ENCODE data around the gene SLC24A3. TPM values are rescaled to one million over a fixed set of nuclear protein-coding genes. Genes with fewer than 3 reads are reported as not detected.

SLC24A3 gene
- total RNA-seq, 1 donor from 2014 or later, result 13.1 TPM

GRCh38 chr20:19768325-19768842 lies 555.9 kb downstream of the SLC24A3 start:
- Histone ChIP-seq H3K4me3 (no peak overlapping the region), H3K36me3 (no peaks in the 10 kb centered on the region), H3K27me3 (no peaks in the 10 kb centered on the region), H3K9me3 (no peaks in the 10 kb centered on the region), H3K4me1 (no peaks in the 10 kb centered on the region), H3K27ac (no peak overlapping the region)
- no peak for ATAC-seq
- no peak for DNase-seq
- TF ChIP-seq, protein P1, sequence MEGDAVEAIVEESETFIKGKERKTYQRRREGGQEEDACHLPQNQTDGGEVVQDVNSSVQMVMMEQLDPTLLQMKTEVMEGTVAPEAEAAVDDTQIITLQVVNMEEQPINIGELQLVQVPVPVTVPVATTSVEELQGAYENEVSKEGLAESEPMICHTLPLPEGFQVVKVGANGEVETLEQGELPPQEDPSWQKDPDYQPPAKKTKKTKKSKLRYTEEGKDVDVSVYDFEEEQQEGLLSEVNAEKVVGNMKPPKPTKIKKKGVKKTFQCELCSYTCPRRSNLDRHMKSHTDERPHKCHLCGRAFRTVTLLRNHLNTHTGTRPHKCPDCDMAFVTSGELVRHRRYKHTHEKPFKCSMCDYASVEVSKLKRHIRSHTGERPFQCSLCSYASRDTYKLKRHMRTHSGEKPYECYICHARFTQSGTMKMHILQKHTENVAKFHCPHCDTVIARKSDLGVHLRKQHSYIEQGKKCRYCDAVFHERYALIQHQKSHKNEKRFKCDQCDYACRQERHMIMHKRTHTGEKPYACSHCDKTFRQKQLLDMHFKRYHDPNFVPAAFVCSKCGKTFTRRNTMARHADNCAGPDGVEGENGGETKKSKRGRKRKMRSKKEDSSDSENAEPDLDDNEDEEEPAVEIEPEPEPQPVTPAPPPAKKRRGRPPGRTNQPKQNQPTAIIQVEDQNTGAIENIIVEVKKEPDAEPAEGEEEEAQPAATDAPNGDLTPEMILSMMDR (IDR thresholded peaks at IDR 0.05), result no peak
- intact Hi-C loops (cut with DNase I), result no loop called here

GRCh38 chr20:19769507-19769906 lies 557.1 kb downstream of the SLC24A3 start:
- no peaks in the 10 kb centered on the region for H3K27me3 ChIP-seq
- H3K36me3 ChIP-seq, result no peaks in the 10 kb centered on the region
- H3K9me3 ChIP-seq, result no peaks in the 10 kb centered on the region
- H3K27ac ChIP-seq, result no peak overlapping the region
- intact Hi-C loops (cut with DNase I), result no loop called here
- TF ChIP-seq, protein P1 (IDR thresholded peaks at IDR 0.05), result no peak
- no peak overlapping the region for H3K4me3 ChIP-seq
- ATAC-seq (no peak), DNase-seq (no peak)
- no peaks in the 10 kb centered on the region for H3K4me1 ChIP-seq

DNA sequence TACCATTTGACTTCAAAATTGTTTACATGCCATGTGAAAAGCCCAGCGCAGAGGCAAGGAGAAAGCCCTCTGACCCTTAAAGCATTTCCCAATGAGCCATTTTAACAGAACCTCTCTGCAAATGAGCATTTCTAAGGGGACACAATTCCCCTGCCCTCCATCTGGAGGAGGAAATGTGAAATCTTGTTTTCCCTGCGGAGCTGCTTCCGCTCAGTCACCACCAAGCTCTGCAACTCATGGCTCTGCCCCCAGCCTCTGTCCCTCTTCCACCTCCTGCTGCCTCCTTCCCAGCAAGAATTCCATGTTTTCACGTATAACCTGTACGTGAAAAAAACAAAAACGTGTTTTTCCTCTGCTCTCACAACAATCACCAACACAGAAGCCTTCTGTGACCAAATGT lies 557.9 kb downstream of the SLC24A3 start:
- no peaks in the 10 kb centered on the region for H3K36me3 ChIP-seq
- H3K27me3 ChIP-seq, result no peaks in the 10 kb centered on the region
- H3K9me3 ChIP-seq, result no peaks in the 10 kb centered on the region
- no peak overlapping the region for H3K27ac ChIP-seq
- intact Hi-C loops (cut with DNase I), result no loop called here
- no peak overlapping the region for H3K4me3 ChIP-seq
- TF ChIP-seq, protein P1 (IDR thresholded peaks at IDR 0.05), result no peak
- no peak for ATAC-seq
- H3K4me1 ChIP-seq, result peaks cover 1% of the 10 kb centered on the region
- DNase-seq, result no peak

GRCh38 chr20:19771031-19771430 lies 558.6 kb downstream of the SLC24A3 start:
- DNase-seq (no peak), ATAC-seq (no peak)
- Histone ChIP-seq H3K4me3 (no peak overlapping the region), H3K27ac (no peak overlapping the region), H3K27me3 (no peaks in the 10 kb centered on the region), H3K4me1 (peaks cover 5% of the 10 kb centered on the region), H3K36me3 (no peaks in the 10 kb centered on the region), H3K9me3 (no peaks in the 10 kb centered on the region)
- intact Hi-C loops (cut with DNase I), result no loop called here
- TF ChIP-seq, protein P1 (IDR thresholded peaks at IDR 0.05), result no peak

All from upper lobe of right lung (tissue), 1 donor.